MV-4-11 (cell line): ENCODE measurements around the gene GOLGA1.
A peak's percentile ranks its signal among the peaks of the same experiment; 100 is the strongest.
"Not testable (repeated sequence)": the region's sequence is repeated elsewhere in the genome, so short reads cannot be mapped to it uniquely, and the experiment has no call there.

Experiments used
- DNase-seq: peaks from one replicate; lab custom pipeline; 2025; lab: John Stamatoyannopoulos, UW

Gene GOLGA1

DNA sequence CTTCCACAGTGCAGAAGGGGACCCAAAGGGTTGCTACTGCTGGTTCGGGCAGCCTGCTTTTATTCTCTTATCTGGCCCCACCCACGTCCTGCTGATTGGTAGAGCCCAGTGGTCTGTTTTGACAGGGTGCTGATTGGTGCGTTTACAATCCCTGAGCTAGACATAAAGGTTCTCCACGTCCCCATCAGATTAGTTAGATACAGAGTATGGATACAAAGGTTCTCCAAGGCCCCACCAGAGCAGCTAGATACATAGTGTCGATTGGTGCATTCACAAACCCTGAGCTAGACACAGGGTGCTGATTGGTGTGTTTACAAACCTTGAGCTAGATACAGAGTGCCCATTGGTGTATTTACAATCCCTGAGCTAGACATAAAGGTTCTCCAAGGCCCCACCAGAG is 102.8 kb downstream of the GOLGA1 start:
- not testable (repeated sequence) for DNase-seq

DNA sequence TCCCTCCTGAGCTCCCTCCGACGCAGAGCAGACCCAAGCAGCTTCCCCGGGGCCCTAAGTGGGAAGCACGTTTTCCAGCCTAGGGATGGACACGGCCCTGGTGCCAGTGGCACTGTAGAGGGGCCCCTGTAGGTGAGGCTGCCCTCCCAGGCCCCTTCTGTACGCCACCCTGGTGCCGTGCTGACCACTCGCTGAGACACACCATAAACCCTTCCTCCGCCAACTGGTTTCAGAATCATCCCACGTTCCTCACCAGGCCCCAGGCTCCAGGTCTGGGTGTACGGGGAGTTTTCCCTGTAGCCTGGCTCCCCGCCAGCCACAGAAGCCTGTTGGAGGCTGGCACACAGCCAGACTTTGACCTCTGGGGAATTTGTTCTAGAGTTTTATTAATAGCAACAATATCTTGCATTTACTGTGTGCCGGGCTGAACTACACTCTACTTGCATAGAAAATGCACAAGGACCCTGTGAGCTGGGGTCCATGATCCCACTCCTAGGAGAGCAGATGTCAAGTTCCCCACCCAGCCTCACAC is 105.8 kb downstream of the GOLGA1 start:
- no peak for DNase-seq

DNA sequence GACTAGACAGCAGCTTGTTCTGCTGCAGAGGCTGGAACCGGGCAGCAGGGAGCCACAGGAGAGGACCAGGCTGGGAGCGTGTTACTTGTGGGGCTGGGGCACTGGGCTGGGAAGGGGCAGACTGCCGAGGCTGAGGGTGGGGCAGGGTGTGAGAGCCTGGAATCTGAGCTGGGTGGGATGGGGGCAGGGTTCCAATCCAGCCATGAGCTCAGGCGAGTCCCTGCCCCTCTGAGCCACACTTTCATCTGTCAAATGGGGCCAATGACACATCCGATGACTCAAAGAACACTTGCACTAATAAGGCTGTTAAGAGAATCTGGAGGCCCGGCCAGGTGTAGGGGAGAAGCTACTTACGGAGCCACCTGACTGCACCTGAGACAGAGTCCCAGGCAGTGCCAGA is 106.3 kb downstream of the GOLGA1 start:
- DNase-seq = no peak

DNA sequence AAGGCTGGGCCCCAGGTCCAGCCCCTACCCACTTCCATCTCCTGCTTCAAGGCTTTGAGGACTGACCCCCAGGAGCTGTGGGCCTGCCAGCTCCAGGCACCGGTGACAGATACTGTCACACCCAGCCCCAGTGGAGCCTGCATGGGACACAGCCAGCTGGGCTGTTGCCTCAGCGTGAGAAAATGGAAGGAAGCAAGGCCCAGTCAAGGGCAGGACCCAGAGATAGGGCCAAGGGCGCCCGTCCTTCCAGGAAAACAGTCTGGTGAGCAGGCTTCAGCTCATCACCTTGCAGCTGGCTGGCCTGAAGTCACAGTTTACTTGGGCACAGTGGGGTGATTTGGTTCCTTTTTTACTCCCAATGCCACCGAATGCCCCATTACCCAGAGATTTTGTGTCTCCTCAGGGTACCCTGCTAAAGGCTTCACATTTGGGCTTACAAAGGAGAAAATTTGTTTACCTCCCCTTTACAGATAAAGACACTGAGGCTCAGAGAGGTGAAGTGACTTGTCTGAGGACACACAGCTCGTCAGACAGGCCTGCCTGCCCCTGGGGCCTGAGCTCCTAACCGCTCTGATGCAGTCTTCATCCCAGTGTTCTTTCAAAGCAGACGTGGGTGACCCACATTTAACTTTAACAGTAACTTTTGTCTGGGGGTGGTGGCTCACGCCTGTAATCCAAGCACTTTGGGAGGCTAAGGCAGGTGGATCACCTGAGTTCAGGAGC is 109.1 kb downstream of the GOLGA1 start:
- peak; percentile 15 for DNase-seq

DNA sequence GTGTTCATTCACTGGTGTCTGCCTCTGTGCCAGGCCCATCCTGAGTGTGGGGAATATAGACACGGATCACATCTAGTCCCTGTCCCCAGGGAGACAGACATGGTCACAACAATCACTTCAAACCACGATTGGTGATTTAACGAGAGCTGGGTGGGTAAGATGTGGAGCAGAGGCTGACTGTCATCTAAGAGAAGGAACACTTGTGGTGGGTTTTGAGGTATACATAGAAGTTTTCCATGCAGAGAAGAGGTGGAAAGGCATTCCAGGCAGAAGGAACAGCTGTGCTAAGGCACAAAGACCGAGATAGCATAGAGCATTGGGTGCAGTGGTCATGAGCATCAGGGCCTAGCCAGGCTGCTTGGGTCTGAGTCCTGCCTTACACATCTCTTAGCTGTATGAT is 110.3 kb downstream of the GOLGA1 start:
- no peak for DNase-seq

DNA sequence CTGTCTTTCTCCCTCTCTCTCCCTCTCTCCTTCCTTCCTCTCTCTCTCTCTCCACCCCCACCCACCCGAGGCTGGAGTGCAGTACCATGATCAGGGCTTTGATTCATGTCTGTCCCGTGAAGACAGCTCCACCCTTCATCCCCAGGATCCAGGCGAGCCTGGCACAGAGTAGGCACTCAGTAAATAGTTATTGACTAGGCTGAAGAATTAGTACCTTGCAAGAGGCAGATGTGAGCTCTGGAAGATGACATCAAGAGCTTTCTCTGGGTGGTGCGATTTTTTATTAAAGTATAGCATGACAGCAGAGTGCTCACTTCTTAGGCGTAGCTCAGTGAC is 111.6 kb downstream of the GOLGA1 start:
- no peak for DNase-seq

DNA sequence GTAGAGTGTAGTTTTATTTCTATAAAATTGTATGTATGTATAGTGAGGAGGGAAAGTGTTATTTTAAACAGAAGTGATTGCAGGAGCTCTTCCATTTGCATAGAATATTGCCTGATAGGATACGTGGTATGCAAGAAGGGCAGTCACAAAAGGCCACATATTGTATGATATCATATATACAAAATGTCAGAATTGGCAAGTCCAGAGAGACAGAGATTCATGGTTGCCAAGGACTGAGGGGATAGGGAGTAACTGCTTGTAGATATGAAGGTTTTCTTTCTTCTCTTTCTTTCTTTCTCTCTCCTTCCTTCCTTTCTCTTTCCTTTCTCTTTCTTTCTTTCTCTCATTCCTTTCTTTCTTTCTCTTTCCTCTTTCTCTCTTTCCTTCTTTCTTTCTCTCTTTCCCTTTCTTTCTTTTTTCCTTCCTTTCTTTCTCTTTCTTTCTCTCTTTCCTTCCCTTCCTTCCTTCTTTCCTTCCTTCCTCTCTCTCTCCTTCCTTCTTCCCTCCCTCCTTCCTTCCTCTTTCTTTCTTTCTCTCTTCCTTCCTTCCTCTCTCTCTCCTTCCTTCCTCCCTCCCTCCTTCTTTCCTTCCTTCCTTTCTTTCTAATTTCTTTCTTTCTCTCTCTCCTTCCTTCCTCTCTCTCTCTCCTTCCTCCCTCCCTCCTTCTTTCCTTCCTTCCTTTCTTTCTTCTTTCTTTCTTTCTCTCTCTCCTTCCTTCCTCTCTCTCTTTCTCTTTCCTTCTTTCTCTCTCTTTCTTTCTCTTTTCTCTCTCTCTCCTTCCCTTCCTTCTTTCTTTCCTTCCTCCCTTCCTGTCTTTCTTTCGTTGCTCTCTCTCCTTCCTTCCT is 112.2 kb downstream of the GOLGA1 start:
- no peak for DNase-seq
